Mucosa of descending colon (tissue), 3 donors: Measurements from ENCODE around the gene C1QTNF5. TPM values are rescaled to one million over a fixed set of nuclear protein-coding genes. Genes with fewer than 3 reads are reported as not detected.
A peak's percentile ranks its signal among the peaks of the same experiment; 100 is the strongest.

Source experiments
- ATAC-seq: fragments of 200-7000 bp; cut with Tn5 transposase; one replicate; pipeline ENCODE4 v1.9.1; 2020; ENCODE audit warnings: mild to moderate bottlenecking, moderate library complexity
- DNase-seq, 3 donors: peaks; one replicate each; pipeline ENCODE4 v3.0.0-alpha.2; 2020
- H3K36me3 ChIP-seq: fragments of 200-600 bp; one replicate; pipeline ENCODE4 v1.8.0; 2021; ENCODE audit warnings: low read depth, mild to moderate bottlenecking
- H3K4me1 ChIP-seq: fragments of 200-600 bp; one replicate; pipeline ENCODE4 v1.8.0; 2021; ENCODE audit warnings: low read depth, mild to moderate bottlenecking
- H3K4me3 ChIP-seq: fragments of 200-600 bp; one replicate; pipeline ENCODE4 v1.8.0; 2021; ENCODE audit warnings: mild to moderate bottlenecking
- H3K9me3 ChIP-seq: fragments of 200-600 bp; one replicate; pipeline ENCODE4 v1.8.0; 2021; ENCODE audit warnings: mild to moderate bottlenecking
- CTCF ChIP-seq: fragments of 200-600 bp; IDR thresholded peaks from one replicate; pipeline ENCODE4 v1.8.0; 2022; ENCODE audit warnings: antibody characterized with exemption, mild to moderate bottlenecking
- intact Hi-C, 2 donors: fragments of 100-400 bp; cut with DNase I in 1 of 2; cut with micrococcal nuclease in 1 of 2; formaldehyde crosslinking; loops; one replicate each; pipeline versions ENCODE4 v1.11.0 to v1.11.1; 2022; cut with DNase I, micrococcal nuclease
- total RNA-seq, 3 donors: library from RNA; stranded (reverse); fragmentation: NEBNext Ultra II Directional in 2 of 3; extraction: Animal tissue kit (Norgen Biotek cat#: 25700) in 2 of 3; gene quantifications; one replicate each; pipeline versions ENCODE4 v1.2.1 to v1.2.4, GENCODE V29; 2021 to 2023
- donor health status: DM: no; HTN: no; CAD: no; lungs with moderate emphysema.
- donor health status: DM: no; HTN: no; CAD: no.
- donor health status: DM: no; HTN: yes; CAD: no.

Gene C1QTNF5
- total RNA-seq, 3 donors from 2014 or later = 5.1 to 13.9 (median 9.3) TPM

DNA sequence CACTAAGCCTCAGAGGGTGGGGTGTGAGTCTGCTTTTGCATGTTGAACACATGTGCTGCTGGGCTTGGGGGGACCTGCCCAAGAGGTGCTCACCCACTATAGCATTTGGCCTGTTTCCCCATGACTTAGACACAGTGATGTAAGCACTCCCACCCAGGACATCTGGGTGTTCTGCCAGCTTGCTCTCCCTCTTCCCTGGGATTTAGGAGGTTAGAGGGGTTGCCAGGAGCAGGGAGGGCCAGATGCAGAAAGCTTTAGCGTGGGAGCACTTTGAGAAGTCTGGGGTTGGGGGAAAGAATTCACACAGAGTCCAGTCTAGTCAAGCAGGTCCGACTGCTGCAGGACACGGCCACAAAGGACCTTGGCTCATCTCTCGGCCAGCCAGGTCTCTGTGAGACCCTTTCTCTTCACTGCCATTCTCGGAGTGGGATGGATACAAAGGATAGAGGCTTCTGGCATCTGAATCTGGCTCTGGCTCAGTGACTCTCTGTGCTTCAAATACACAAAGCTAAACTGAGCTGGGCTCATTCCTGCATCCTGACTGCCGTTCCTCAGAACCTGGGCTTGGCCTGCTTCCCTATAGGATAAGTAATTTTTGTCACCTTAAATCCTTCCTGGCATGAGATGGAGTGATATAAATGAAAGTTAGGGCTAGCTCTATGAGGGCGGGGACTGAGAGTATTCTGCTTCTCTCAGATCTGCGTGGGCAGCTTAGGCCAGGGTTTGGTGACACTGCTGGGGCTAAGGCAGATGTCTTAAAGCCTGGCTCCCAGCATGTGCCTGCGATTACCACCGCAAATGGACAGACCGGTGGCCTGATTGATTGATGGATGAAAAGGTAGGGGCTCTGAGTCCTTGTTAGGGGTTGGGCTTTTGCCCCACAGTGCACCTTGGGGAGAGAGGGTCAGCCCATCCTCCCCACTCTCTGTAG, 26.3 kb upstream of the C1QTNF5 start:
- no peaks in the 10 kb centered on the region for H3K36me3 ChIP-seq
- ATAC-seq (no peak), DNase-seq (no peak)
- no peak overlapping the region for H3K4me3 ChIP-seq
- intact Hi-C loops = no loop called here
- no peaks in the 10 kb centered on the region for H3K9me3 ChIP-seq
- peaks cover 51% of the 10 kb centered on the region for H3K4me1 ChIP-seq
- no peak for TF ChIP-seq CTCF

- intact Hi-C loops = no loop called here
- no peaks in the 10 kb centered on the region for H3K36me3 ChIP-seq
- no peak overlapping the region for H3K4me3 ChIP-seq
- H3K4me1 ChIP-seq = peaks cover 36% of the 10 kb centered on the region
- ATAC-seq (no peak), DNase-seq (no peak)
- TF ChIP-seq CTCF = no peak
- no peaks in the 10 kb centered on the region for H3K9me3 ChIP-seq
These were observed 24.4 kb upstream of the C1QTNF5 start for GRCh38 chr11:119365071-119365591.

DNA sequence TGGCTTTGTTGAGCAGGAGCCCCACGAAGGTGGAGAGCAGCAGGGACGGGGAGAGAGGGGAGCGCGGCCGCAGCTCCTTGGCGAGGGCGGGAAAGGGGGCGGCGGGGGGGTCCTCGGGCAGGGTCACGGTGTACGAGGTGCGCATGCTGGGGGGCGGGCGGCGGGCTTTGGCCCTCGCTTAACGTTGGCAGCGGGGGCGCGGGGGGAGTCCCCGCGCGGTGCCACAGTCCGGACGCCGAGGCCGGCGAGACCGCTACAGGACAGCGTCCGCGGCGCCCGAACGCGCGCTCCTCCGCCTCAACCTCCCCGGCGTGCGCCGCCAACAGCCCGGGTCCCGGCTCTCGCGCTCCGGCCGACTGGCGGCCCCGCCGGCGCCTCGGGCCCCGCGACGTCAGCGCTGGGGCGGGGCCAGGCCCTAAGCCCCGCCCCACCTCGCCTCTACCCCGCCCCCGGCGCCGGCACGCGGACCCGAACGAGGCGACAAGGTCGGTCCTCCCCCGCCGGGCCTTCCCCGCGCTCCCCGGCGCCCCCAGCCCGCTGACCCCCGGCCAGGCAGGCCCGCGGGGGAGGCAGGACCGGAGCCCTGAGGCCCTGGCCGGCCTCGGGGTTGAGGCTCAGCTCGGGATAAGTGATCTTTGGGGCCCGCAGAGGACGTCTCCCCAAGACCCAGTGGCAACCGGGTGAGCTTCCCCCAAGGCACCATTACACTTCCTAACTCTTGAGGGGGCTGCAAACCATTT, 23.3 kb upstream of the C1QTNF5 start:
- Histone ChIP-seq H3K4me1 (peaks cover 27% of the 10 kb centered on the region), H3K9me3 (no peaks in the 10 kb centered on the region), H3K4me3 (peak overlapping the region; percentile 19), H3K36me3 (no peaks in the 10 kb centered on the region)
- ATAC-seq (peak; percentile 61), DNase-seq (peak; percentile 66 to 81 (median 69))
- no peak for TF ChIP-seq CTCF
- intact Hi-C loops = no loop called here

DNA sequence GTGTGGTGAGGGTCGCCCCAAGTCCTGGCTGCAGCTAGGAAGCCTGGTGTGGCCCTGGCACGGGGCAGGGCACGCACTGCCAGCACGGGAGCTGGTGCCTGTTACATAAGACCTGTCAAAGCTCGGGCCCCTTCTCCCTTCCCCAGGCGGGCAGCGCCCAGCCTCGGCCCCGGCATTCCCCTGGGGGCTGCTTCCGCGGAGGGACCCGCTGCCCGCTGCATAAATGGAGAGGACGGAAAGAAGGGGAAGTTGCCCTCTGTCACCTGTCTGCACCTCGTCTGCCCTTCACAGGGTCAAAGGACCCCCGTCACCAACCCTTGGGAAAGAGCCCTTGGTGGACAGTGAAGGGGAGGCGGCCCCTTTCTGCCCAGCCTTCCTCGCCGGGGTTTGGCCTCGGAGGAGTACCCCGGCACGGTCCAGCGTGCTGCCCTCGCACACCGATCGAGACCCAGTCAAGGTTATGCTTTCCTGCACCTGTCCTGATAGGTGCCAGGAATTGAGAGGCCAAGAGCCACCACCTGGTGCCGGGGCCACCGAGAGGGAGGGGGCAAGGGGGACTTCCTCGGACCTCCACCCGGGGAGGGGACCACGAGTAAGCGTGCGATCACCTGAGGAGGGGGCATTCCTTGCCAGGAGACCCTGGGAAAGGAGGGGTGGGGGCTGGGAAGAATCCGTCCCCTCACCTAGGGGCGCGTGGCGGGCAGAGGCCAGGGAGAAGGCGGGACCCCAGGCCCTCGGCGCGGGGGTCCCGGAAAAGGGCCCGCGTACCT, 22.6 kb upstream of the C1QTNF5 start:
- DNase-seq (peak in 2 of 3 donors; percentile 43 to 55), ATAC-seq (no peak)
- H3K9me3 ChIP-seq = no peaks in the 10 kb centered on the region
- TF ChIP-seq CTCF = no peak
- H3K4me1 ChIP-seq = peaks cover 21% of the 10 kb centered on the region
- intact Hi-C loops = no loop called here
- peak overlapping the region; percentile 19 for H3K4me3 ChIP-seq
- H3K36me3 ChIP-seq = no peaks in the 10 kb centered on the region

DNA sequence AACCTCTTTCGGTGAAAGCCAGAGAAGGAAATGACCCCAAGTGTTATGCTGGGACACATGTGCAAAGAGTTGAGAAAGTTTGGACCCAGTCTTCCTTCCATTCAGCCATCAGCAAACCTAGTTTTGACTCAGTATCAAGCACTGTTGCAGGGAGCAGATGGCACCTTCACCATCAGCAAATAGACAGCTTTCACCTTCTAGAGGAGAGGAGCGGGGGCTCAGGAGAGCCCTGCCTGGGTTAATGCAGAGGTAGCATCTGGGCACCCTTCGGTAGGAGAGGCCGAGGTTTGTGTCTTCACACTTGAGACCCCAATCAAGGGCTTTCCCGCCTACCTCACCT, 22.0 kb upstream of the C1QTNF5 start:
- TF ChIP-seq CTCF = no peak
- intact Hi-C loops = no loop called here
- ATAC-seq = no peak
- H3K36me3 ChIP-seq = no peaks in the 10 kb centered on the region
- no peak overlapping the region for H3K4me3 ChIP-seq
- DNase-seq = no peak
- no peaks in the 10 kb centered on the region for H3K9me3 ChIP-seq
- peaks cover 16% of the 10 kb centered on the region for H3K4me1 ChIP-seq
